GM18870 (cell line): Measurements from ENCODE around the gene SNCAIP.
A peak's percentile ranks its signal among the peaks of the same experiment; 100 is the strongest.

Experiments
- ATAC-seq: cut with Tn5 transposase; IDR thresholded peaks from one replicate; pipeline ENCODE4 v1.9.1; 2021; ENCODE audit warnings: moderate library complexity; ENCODE audit not compliant: unreplicated experiment

The SNCAIP gene

GRCh38 chr5:122492675-122493074 lies 180.6 kb downstream of the SNCAIP start:
- peak; percentile 57 for ATAC-seq

DNA sequence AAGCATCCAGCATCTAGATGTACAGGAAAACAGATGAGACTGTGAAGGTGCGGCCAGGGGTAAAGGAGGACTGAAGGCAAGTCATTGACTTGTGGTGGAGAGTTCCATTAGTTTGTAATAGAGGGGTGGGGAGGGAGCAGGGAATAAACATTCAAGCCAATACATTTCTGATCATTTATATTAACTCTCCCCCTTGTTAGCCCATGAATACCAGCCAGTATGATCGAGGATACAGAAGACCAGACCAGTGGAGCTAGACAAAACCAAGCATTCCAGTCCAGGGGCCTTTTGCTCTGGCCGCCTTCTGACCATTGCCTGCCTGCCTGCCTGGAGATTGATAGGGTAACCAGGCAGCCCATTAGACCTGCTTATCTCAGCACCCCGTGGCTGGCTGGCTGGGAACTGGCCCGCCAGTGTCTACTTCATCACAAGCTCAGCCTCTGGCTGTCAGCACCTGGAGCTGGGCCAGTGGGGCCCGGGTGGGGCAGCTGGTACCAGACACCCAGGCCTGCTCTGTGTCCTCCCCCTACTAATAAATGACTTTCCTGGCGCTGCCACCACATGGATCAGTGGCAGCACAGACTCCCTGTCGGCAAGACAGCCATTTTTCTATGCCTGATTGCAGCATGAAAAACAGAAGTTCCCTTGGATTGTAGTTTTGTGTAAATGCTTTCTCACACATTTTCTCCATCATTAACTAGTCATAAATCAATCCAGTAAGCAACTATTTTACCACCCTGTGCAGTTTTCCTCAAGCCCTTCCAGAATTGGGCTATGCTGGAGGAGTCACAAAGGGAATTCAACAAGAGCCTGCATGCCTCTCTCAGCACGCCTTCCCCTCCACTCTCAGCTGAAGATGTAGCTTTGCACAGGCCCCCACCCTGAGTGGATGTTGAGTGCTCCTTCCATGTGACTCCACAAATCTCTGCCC lies 181.3 kb downstream of the SNCAIP start:
- no peak for ATAC-seq

GRCh38 chr5:122494109-122494508 lies 182.1 kb downstream of the SNCAIP start:
- no peak for ATAC-seq

DNA sequence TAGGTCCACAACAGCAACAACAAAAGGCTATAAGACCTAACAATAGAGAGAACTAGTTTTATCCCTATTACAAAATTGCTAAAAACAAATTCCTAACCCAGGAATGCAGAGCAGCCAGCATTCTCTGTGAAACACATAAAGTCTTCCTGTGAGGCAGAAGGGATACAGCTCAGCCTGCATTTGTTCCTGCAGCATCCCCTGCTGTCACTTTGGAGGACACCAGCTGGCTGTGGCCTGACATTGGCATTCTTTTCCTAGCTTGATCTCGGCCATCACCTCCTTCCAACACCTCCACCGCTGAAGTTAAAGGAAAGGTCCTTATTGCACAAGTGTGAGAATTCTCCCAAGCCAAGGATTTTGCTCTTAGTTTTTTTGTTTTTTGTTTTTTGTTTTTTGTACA lies 186.1 kb downstream of the SNCAIP start:
- no peak for ATAC-seq

- no peak for ATAC-seq
These were observed 187.5 kb downstream of the SNCAIP start for GRCh38 chr5:122499585-122499984.

GRCh38 chr5:122500245-122501088 lies 188.4 kb downstream of the SNCAIP start:
- no peak for ATAC-seq

DNA sequence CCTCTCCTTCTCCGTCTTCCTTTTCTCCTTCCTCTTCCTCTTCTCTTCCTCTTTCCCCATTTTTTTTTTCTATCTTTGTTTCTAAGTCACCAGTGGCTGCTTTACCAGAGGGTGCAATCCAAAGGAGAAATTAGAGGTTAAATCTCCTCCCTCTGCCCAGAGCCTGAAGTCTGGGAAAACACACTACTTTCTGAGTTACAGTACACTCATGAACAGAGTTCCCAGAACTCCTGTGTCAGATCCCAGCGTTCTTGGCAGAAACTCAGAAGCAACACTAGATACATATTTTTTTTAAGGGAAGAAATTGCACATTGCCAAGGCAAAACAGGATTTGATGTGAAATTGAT lies 189.0 kb downstream of the SNCAIP start:
- ATAC-seq: no peak

GRCh38 chr5:122507045-122507444 lies 195.0 kb downstream of the SNCAIP start:
- ATAC-seq: no peak

GRCh38 chr5:122507581-122507980 lies 195.5 kb downstream of the SNCAIP start:
- no peak for ATAC-seq

DNA sequence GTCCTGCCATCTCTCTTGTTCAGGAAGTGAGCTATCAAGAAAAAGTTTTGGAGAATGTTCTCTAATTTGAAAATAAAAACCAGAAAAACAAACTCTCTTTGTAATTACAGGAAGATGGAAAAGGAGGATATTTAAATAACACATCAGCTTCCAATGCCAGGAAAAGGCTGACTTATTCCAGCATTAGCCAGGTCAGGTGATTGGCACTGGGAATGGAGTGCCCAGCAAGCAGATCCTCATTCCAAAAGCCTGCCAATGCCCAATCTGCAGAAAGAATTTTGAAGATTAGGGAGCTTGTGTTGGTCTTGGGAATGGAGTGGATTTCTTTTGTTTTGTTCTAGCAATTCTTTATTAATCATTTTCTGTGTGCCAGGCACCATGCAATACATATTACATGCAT lies 196.6 kb downstream of the SNCAIP start:
- ATAC-seq: no peak
